GM12892 (cell line): ENCODE measurements around the gene TK2.
"Not testable (repeated sequence)": the region's sequence is repeated elsewhere in the genome, so short reads cannot be mapped to it uniquely, and the experiment has no call there.

Experiments used
- POLR2A ChIP-seq: IDR thresholded peaks from 2 replicates; pipeline ENCODE4 v1.6.1; 2011; ENCODE audit warnings: low read depth, low read length, control low read depth
- POLR2AphosphoS5 ChIP-seq: IDR thresholded peaks from 2 replicates; pipeline ENCODE4 v1.6.1; 2011; ENCODE audit warnings: low read depth, low read length, control low read depth

GRCh38 chr16:66497921-66498320 is 52.0 kb downstream of the TK2 start:
- not testable (repeated sequence) for TF ChIP-seq POLR2A, POLR2AphosphoS5
